GM18498 (cell line): Measurements from ENCODE around the gene TCTN1.

ENCODE experiments used
- ATAC-seq: cut with Tn5 transposase; IDR thresholded peaks from one replicate; pipeline ENCODE4 v1.9.1; 2021; ENCODE audit warnings: mild to moderate bottlenecking, moderate library complexity; ENCODE audit not compliant: unreplicated experiment

Gene TCTN1

DNA sequence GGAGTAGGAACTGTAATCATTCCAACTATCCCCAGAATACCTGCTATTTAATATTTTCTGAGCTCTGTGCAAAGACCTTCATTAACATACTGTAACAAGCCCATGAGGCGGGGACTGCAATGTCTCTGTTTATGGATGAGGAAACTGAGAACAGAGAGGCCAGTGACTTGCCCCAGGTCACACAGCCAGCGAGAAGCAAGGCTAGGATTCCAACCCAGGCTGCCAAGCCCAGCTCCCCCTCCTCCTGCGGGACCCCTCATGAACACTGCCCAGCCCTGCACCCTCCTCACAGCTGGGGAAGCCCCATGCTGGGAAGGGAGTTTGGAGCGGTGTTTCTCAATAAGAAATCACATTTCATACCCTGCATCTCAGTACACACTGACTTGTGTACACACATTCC, 64.1 kb downstream of the TCTN1 start:
- no peak for ATAC-seq

DNA sequence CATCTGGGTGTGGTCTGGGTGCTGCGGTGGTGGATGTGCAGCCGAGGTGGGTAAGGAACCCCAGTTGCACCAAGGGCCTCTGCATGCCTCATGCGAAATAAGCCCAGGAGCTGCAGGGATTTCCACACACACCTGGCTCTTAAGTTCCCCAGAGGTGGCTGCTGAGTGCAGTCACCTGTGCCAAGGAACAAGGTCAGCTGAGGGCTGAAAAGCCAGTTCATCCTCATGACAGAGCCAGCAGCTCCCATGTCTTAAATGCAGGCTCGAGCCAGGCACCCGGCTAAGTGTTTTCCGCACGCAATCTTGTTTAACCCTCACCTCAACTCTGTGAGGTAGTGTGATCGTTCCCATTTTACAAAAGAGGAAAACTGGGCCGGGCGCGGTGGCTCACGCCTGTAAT, 65.3 kb downstream of the TCTN1 start:
- ATAC-seq = no peak

DNA sequence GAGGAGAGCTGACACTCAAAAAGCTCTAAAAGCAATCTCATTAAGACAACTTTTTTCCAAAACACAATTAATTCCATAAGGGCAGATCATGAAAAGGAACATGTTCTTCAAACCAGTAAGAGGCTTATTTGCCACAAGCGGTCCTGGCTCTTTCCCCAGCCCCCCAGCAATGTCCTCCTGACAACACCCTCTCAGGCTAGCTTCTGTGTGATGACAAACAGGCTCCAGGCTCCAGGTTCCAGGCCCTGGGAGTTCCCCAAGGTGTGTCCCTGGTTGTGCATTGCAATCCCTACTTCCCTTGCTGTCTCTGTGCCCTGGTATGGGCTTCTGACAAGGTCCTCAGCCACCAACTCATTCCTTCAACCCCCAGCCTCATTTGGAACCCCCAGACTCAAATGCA, 66.1 kb downstream of the TCTN1 start:
- ATAC-seq = no peak

DNA sequence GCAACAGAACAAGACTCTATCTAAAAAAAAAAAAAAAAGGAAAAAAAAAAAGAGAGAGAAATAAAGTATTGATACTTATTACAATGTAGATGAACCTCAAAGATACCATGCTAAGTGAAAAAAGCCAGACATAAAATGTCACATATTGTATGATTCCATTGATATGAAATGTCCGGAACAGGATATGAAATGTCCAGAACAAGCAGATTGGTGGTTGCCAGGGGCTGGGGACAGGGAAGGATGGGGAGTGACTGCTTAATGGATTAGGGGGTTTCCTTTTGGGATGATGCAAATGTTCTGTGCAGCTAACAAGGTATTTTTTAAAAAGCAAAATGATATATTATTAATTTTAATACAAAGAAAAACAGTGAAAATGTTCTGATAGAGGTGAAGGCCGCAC, 70.0 kb downstream of the TCTN1 start:
- ATAC-seq = no peak

DNA sequence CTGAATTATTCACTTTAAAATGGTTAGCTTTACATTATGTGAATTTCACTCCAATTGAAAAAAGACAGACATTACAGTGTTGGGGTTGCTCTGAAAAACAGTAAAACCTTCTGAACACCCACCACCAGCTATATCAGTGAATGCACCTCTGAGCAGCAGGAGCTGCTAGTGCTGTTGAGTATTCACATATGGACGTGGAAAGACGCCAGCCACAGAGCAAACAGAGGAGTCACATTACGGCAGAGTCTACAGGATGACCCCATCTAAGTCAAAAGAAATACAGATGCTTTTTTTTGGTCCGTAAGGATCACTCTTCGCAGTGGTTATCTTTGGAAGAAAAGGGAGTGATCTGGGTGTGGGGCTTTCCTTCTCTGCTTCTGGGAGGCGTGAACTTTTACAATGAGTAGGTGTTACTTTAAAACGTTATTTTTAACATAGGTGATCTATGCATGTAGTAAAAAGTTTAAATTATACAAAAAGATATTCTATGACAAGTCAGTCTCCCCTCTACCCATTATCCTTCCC, 70.4 kb downstream of the TCTN1 start:
- no peak for ATAC-seq

DNA sequence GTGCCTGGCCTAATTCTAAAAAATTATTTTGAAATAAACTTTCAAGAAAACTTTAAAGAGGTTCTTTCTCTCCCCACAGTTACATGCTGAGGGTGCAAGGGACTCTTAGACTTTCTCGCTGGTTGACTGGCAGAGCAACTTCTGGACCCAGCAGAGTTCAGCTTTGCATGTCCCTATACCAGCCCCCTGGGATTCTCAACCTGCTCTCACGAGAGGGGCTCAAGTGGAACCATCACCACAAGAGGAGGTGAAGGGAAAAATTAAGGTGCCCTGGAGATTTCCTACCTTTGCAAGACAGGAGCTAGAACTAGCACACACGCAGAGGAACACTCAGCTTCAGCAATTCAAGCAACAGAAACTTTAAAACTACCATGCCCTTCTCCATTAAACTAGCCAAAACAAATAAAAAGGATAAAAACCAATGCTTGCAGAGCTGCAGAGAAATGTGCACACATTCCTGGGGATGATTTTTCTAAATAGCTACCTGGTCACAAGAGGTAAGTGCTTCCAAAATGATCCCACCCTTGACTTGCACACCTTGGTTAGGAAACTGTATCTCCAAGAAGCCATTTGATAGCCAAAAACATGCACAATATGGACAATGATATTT, 72.5 kb downstream of the TCTN1 start:
- no peak for ATAC-seq

DNA sequence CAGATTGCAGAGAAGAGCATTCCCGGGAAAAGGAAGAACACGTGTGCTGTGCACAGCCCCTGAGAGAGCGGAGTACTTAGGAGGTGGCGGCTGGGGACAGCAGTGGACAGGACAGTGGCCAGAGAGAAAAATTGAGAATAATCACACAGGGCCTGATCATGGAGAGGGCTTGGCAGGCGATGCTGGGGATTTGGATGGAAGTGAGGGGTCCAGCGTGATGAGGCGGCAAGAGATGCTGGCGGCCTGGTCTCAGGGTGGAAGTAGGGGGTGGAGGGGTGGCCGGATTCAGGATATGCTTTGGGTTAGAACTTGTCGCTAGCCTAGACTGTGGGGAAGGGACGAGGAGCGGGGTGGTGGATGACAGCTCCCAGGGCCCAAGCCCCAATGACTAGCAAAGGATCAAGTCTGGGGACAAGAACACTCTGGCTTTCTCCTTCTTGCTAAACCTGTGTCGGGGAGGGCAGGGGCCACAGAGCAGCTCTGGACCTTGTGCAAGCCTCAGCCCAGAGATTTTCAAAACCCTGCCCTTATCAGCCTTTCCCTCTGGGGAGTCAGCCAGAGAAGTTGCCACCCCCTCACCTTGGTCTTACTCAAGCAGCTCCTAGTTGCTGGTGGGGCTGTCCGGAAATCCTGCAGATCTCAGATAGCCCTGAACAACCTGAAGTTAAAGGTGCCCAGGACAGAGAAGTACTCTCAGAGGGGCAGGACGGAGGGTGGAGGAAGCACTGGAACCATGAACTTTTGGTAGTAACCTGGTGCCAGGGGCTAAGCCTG, 73.7 kb downstream of the TCTN1 start:
- ATAC-seq = no peak

DNA sequence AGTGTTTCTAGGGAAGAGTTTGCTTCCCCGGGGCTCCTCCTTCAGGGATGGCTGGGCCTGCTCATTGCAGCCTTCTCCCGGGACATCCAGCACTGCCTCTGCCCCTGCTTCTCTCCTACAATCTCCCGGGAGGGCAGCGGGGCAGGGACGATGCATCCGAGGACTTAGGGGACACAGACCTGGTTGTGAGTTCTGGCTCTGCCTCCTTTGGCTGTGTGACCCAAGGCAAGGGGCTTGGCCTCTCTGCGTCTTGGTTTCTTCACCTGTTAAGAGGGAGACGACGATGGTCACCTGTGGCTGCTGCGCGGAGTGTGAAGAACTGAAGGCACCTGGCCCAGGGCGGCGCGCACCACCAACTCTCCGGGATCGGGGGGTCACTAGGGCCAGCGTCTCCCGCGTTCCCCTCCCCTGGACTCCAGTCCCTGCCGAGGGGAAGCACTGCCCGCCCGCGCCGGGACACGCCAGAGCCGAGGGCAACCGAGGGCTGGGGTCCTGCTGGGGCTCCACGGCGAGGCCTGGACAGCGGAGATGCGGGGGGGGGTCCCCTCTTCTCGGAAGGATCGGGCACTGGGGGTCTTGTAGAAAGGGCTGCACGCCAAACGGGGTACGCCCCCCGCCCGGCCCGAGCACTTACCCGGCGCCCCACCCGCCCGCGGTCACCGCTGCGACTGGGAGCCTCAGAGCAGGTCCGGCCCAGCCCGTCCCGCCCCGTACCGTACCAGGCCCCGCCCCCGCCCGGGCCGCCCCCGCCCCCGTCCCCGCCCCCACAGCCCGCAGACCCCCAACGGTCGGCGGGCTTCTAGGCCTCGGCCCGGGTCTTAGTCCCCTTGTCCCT, 74.7 kb downstream of the TCTN1 start, which contains the start of gene HVCN1:
Gene HVCN1 (minus strand): TSS at position 670 of the 835 bp plus-strand sequence. CDS start 5,870 bp downstream, outside the sequence.
- ATAC-seq = peak; percentile 29

DNA sequence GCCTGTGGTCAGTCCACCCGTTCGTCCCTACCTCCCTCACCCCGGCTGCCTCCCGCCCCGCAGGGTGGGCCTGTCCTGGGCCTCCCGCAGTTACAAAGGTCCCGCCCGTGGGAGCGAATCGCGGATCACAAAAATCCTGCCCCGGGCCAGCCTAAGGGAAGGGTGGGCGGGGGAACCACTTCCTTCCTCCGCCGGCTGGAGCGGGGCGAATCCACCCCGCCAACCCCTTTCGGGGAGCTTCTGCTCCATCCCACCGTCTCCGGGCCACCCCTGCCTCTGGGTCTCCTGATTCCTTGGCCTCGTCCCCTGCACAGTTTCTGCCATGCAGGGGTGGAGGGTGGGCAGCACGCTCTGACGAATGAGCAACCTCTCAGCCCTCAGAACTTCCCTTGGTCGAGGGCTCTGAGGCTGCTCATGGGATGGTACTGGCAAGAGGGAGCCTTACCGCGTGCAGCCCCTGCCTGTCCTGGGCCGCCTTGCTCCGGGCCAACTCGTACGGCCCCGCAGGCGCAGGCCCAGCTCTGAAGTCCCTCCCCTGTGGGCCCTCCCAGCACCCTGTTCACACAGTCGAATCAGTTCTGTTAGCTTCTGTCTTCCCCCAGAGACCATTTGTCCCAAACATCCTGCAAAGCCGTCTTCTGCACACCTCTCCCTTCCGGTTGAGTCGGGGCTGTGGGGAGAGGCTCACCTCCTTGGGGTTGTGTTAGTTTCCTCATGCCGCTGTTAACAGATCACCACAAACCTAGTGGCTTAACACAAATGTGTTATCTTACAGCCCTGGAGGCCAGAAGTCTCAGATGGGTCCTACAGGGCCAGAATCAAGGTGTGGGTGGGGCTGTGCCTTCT, 75.6 kb downstream of the TCTN1 start:
- ATAC-seq = peak; percentile 59

DNA sequence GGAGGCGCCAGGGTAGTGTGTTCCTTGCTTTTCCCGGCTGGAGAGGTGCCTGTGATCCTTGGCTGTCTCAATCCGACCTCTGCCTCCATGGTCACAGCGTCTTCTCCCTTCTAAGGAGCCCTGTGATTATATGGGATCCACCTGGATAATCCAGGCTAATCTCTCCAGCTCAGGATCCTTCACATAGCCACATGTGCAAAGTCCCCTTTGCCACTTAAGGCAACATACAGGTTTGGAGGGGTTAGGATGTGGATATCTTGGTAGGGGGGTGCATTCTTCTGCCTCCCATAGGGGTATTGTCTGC, 76.2 kb downstream of the TCTN1 start:
- ATAC-seq = no peak

DNA sequence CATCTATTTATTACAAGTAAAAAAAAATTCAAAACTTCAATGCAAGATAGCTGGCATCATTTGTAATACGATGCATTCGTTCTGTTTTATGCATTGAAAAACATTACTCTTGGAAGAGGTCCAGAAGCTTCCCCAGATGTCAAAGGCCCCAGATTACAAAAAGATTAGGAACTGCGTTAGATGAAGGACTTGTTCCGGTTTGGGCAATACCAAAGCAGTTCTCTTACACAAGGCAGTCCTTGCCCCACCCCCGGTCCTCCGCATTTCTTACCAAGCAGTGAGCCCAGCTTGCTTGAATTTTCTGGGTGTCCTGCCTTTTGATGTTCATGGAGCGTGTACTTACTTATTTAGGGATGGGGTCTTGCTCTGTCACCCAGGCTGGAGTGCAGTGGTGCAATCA, 79.8 kb downstream of the TCTN1 start:
- no peak for ATAC-seq

DNA sequence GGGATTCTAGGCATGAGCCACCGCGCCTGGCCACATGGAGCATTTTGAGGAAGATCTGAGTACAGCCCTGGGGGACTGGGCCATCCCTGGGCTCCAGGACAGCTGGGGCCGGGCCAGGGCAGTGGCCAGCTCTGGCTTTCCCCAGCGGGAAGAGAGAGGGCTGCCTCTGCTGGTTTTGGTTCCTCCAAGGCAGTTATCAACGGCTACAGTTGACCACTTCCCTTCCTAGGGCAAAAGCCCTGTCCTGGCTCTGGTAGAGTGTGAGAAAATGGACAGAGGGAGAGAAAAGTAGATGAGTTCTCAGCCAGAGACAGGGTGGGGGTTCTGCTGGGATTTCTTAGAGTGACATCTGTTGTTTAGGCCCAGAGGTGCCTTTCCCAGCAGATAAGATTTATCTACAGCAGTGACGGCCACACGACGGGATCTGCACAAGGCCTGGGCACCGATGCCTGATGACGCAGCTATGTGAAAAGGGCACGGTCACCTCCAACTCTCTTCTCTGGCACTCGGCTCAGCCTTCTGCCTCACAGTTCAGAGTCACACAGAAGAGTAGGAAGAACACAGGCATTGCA, 80.5 kb downstream of the TCTN1 start:
- no peak for ATAC-seq

DNA sequence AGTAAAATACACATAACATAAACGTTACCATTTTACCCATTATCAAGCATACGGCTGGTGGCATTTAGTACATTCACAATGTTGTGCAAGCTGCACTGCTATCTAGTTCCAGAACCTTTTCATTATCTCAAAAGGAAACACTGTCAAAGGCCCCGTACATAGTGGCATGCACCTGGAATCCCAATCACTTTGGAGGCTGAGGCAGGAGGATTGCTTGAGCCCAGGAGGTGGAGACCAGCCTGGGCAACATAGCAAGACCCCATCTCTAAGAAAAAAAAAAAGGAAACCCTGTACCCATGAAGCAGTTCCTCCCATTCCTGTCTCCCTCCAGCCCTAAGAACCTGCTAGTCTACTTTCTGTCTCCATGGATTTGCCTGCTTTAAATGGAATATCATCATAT, 82.4 kb downstream of the TCTN1 start:
- no peak for ATAC-seq

DNA sequence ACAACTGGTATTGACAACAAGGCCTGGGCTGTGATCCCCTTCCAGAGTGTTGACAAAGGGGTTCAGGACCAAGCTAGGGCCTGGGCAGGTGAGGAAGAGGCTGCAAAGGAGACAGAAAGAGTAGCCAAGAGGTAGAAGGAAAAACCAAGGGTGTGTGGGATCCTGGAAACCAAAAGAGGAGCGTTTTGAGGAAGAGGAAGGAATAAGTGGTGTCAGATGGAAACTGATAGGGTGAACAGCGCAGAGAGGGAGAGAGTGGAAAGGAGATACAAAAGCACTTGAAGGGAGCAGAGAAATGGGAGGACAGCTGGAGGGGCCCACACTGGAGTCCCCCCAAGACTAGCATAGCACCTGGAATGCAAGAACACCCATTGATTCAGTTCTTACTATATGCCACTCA, 83.3 kb downstream of the TCTN1 start:
- ATAC-seq = no peak

DNA sequence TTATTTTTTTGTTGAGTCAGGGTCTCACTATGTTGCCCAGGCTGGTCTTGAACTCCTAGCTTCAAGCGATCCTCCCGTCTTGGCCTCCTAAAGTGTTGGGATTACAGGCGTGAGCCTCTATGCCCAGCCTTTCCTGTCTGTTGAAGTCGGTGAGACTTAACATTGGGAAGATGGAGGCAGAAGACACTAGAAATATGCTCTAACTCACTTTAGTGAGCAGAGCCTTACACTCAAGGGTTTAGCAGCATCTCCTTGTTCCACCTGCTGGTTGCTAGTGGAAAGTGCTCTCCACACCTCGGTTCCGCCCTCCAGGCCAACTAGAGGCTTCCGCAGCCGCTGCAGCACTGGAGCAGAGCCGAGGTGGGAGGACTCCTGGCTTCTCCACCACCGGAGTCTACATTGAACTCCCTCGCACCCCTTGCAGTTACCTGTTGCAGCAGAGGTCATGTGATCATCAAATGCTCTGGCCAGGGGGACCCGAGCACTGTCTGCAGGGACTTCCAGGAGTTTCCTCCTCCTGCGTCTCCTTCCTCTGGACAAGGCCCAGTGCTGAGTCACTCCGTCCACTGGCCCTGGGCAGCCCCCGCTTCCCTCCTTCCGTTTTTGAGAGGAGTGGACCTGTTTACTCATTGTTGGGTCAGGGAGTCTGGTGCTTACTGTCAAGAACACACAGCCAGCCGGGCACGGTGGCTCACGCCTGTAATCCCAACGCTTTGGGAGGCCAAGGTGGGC, 84.4 kb downstream of the TCTN1 start:
- peak; percentile 91 for ATAC-seq
